Endodermal cell (in vitro differentiated cells): ENCODE measurements around the gene BMP2K. TPM values are rescaled to one million over a fixed set of nuclear protein-coding genes. Genes with fewer than 3 reads are reported as not detected.

ENCODE experiments used
- DNase-seq: peaks from one replicate; pipeline ENCODE4 v3.0.0-alpha.2; 2017
- H3K27ac ChIP-seq: 2 replicates; pipeline ENCODE4 v1.5.1; 2013; ENCODE audit warnings: mild to moderate bottlenecking, low read depth, low read length, moderate library complexity
- H3K27me3 ChIP-seq: 2 replicates; pipeline ENCODE4 v1.6.1; 2013; ENCODE audit warnings: mild to moderate bottlenecking, low read length, moderate library complexity; ENCODE audit not compliant: insufficient read depth, control insufficient read depth, poor library complexity, severe bottlenecking
- H3K36me3 ChIP-seq: 2 replicates; pipeline ENCODE4 v1.7.0; 2013; ENCODE audit warnings: mild to moderate bottlenecking, low read length, moderate library complexity; ENCODE audit not compliant: control insufficient read depth, insufficient read depth
- H3K4me1 ChIP-seq: one replicate; pipeline ENCODE4 v1.7.0; 2013; ENCODE audit warnings: low read length; ENCODE audit not compliant: control insufficient read depth, insufficient read depth
- H3K4me3 ChIP-seq: 2 replicates; pipeline ENCODE4 v1.5.1; 2013; ENCODE audit warnings: mild to moderate bottlenecking, low read length, moderate library complexity
- H3K9ac ChIP-seq: 2 replicates; pipeline ENCODE4 v1.6.1; 2013; ENCODE audit warnings: mild to moderate bottlenecking, low read length, moderate library complexity; ENCODE audit not compliant: poor library complexity, severe bottlenecking; ENCODE audit errors: extremely low read depth
- H3K9me3 ChIP-seq: 2 replicates; pipeline ENCODE4 v1.6.1; 2013; ENCODE audit warnings: mild to moderate bottlenecking, low read length, moderate library complexity; ENCODE audit not compliant: control insufficient read depth
- H3K27ac Mint-ChIP-seq: 2 replicates; pipeline ENCODE4 v1.8.0; 2020; ENCODE audit warnings: mixed read lengths
- H3K27me3 Mint-ChIP-seq: 2 replicates; pipeline ENCODE4 v1.8.0; 2021; ENCODE audit warnings: mild to moderate bottlenecking, mixed read lengths; ENCODE audit not compliant: insufficient read depth
- H3K36me3 Mint-ChIP-seq: 2 replicates; pipeline ENCODE4 v1.8.0; 2020; ENCODE audit warnings: low read depth, mixed read lengths
- H3K4me1 Mint-ChIP-seq: 2 replicates; pipeline ENCODE4 v1.8.0; 2020; ENCODE audit warnings: mixed read lengths
- H3K4me3 Mint-ChIP-seq: 2 replicates; pipeline ENCODE4 v1.8.0; 2020; ENCODE audit warnings: mild to moderate bottlenecking, moderate library complexity, mixed read lengths
- H3K9me3 Mint-ChIP-seq: 2 replicates; pipeline ENCODE4 v1.8.0; 2020; ENCODE audit warnings: mild to moderate bottlenecking, mixed read lengths
- CTCF ChIP-seq: fragments of 200-600 bp; sonication (generic); conservative IDR thresholded peaks from 2 replicates; pipeline ENCODE4 v1.5.0; 2021; ENCODE audit warnings: antibody characterized with exemption, mild to moderate bottlenecking
- WGBS, 2 experiments: methylation state at CpG; one replicate each; pipeline versions ENCODE4 v1.1.5 to v1.1.7; 2013; ENCODE audit warnings: missing lambda C conversion rate in 2 of 2, mixed read lengths in 1 of 2; ENCODE audit not compliant: insufficient coverage in 1 of 2, insufficient read length in 1 of 2; 5-methylcytosine and 5-hydroxymethylcytosine counted together
- total RNA-seq, 2 donors: library from RNA; stranded (reverse); fragmentation: NEBNext Ultra II Directional in 1 of 2; extraction: Animal tissue kit (Norgen Biotek cat#: 25700) in 1 of 2; gene quantifications; 2 replicates in 1 of 2; 3 replicates in 1 of 2; pipeline ENCODE4 v1.2.1, GENCODE V29; 2021

Gene BMP2K
- total RNA-seq, 2 donors from 2014 or later, result 39.4 to 49.1 TPM

GRCh38 chr4:78945651-78946179 lies 169.6 kb downstream of the BMP2K start:
- H3K27ac Mint-ChIP-seq, result no peak overlapping the region
- peaks cover 6% of the 10 kb centered on the region for H3K9me3 Mint-ChIP-seq
- no peaks in the 10 kb centered on the region for H3K36me3 Mint-ChIP-seq
- no peak for DNase-seq
- Histone ChIP-seq H3K4me1 (no peaks in the 10 kb centered on the region), H3K9me3 (no peaks in the 10 kb centered on the region), H3K27me3 (peaks cover 4% of the 10 kb centered on the region), H3K9ac (no peak overlapping the region), H3K27ac (no peak overlapping the region), H3K4me3 (no peak overlapping the region), H3K36me3 (no peaks in the 10 kb centered on the region)
- peaks cover 31% of the 10 kb centered on the region for H3K27me3 Mint-ChIP-seq
- no peak overlapping the region for H3K4me3 Mint-ChIP-seq
- no peak for TF ChIP-seq CTCF
- 95 to 100% methylated on average over 1 to 3 of the region's 3 CpGs for WGBS, 2 experiments
- H3K4me1 Mint-ChIP-seq, result peaks cover 5% of the 10 kb centered on the region

GRCh38 chr4:78949735-78950134 lies 173.6 kb downstream of the BMP2K start:
- Histone ChIP-seq H3K4me1 (no peaks in the 10 kb centered on the region), H3K27ac (no peak overlapping the region), H3K4me3 (no peak overlapping the region), H3K9me3 (no peaks in the 10 kb centered on the region), H3K27me3 (peaks cover 22% of the 10 kb centered on the region), H3K9ac (no peak overlapping the region), H3K36me3 (no peaks in the 10 kb centered on the region)
- Mint-ChIP-seq H3K4me3 (no peak overlapping the region), H3K4me1 (no peaks in the 10 kb centered on the region), H3K27ac (no peak overlapping the region), H3K36me3 (no peaks in the 10 kb centered on the region), H3K9me3 (peaks cover 6% of the 10 kb centered on the region), H3K27me3 (peaks cover 23% of the 10 kb centered on the region)
- WGBS, 2 experiments, result 81 to 100% methylated on average over 1 of the region's 1 CpG
- TF ChIP-seq CTCF, result no peak
- no peak for DNase-seq

- no peak for DNase-seq
- H3K27ac Mint-ChIP-seq, result no peak overlapping the region
- H3K9me3 ChIP-seq, result no peaks in the 10 kb centered on the region
- no peak overlapping the region for H3K9ac ChIP-seq
- peak; percentile 92 for TF ChIP-seq CTCF
- no peak overlapping the region for H3K4me3 Mint-ChIP-seq
- no peak overlapping the region for H3K27ac ChIP-seq
- no peaks in the 10 kb centered on the region for H3K36me3 ChIP-seq
- H3K9me3 Mint-ChIP-seq, result no peaks in the 10 kb centered on the region
- 71 to 93% methylated on average over 2 of the region's 3 CpGs for WGBS, 2 experiments
- H3K4me1 ChIP-seq, result no peaks in the 10 kb centered on the region
- no peak overlapping the region for H3K4me3 ChIP-seq
- H3K27me3 Mint-ChIP-seq, result peaks cover 14% of the 10 kb centered on the region
- no peaks in the 10 kb centered on the region for H3K36me3 Mint-ChIP-seq
- H3K4me1 Mint-ChIP-seq, result no peaks in the 10 kb centered on the region
- peaks cover 22% of the 10 kb centered on the region for H3K27me3 ChIP-seq
These were observed 175.8 kb downstream of the BMP2K start for GRCh38 chr4:78951862-78952472.
